ENCODE data around the gene RBFOX1. TPM values are rescaled to one million over a fixed set of nuclear protein-coding genes. Genes with fewer than 3 reads are reported as not detected.

RBFOX1 gene
- total RNA-seq, 1 experiment from 2014 or later: not detected

- H3K4me3 ChIP-seq (replicated peaks in 1 of 2; ENCODE audit: low read depth in 1 of 2, low read length in 2 of 2): no peak overlapping the region
- TF ChIP-seq FOSL1 (IDR thresholded peaks at IDR 0.05; ENCODE audit: low read depth) (no peak), REST (IDR thresholded peaks at IDR 0.05; ENCODE audit: low read depth) (no peak), CEBPB (IDR thresholded peaks at IDR 0.05; ENCODE audit: low read depth) (no peak), EZH2 (IDR thresholded peaks at IDR 0.05) (no peak), JUND (IDR thresholded peaks at IDR 0.05) (no peak), SP1 (IDR thresholded peaks at IDR 0.05; ENCODE audit: low read depth) (no peak), SIN3A (IDR thresholded peaks at IDR 0.05; ENCODE audit: low read depth) (no peak), SRF (IDR thresholded peaks at IDR 0.05; ENCODE audit: low read depth) (no peak), POLR2AphosphoS5 (IDR thresholded peaks at IDR 0.05; ENCODE audit: low read depth, low read length) (no peak), YY1 (IDR thresholded peaks at IDR 0.05; ENCODE audit: extremely low read depth, insufficient replicate concordance, low read depth, low read length) (no peak), ZFX (IDR thresholded peaks at IDR 0.05) (no peak), CTCF (IDR thresholded peaks at IDR 0.05 in 2 of 3, conservative IDR thresholded peaks at IDR 0.05 in 1 of 3; ENCODE audit: borderline replicate concordance in 1 of 3, insufficient read depth in 1 of 3, low read depth in 2 of 3, low read length in 2 of 3) (no peak), TCF7L2 (IDR thresholded peaks at IDR 0.05; ENCODE audit: borderline replicate concordance, extremely low read depth, insufficient read depth, insufficient read length) (no peak), ZNF274 (IDR thresholded peaks at IDR 0.05; ENCODE audit: low read depth, low read length) (no peak), EZH2phosphoT487 (IDR thresholded peaks at IDR 0.05; ENCODE audit: borderline replicate concordance) (no peak), ELF1 (IDR thresholded peaks at IDR 0.05; ENCODE audit: borderline replicate concordance, low read depth) (no peak), EGR1 (IDR thresholded peaks at IDR 0.05; ENCODE audit: low read depth) (no peak), ATF3 (IDR thresholded peaks at IDR 0.05) (no peak)
- DNase-seq (ENCODE audit: low read depth, low spot score) (no peak), ATAC-seq (no peak)
- no peaks in the 10 kb centered on the region for H4K20me1 ChIP-seq (ENCODE audit: insufficient read depth)
- CTCF ChIA-PET: no interaction called here
- no peaks in the 10 kb centered on the region for H3K27me3 ChIP-seq (ENCODE audit: insufficient read depth, low read length)
- H3K9ac ChIP-seq (ENCODE audit: low read length): no peak overlapping the region
- no peaks in the 10 kb centered on the region for H3K79me2 ChIP-seq (ENCODE audit: insufficient read depth, low read length)
- H3K36me3 ChIP-seq (ENCODE audit: control insufficient read depth in 1 of 2, insufficient read depth in 2 of 2, low read length in 2 of 2): no peaks in the 10 kb centered on the region
- no peak overlapping the region for H3K27ac ChIP-seq (ENCODE audit: low read depth, low read length)
- no peaks in the 10 kb centered on the region for H3K4me1 ChIP-seq (ENCODE audit: control insufficient read depth in 1 of 2, insufficient read depth in 2 of 2, low read length in 2 of 2)
- POLR2A ChIA-PET: no interaction called here
- no peak overlapping the region for H3K4me2 ChIP-seq (ENCODE audit: low read length)
- no peak overlapping the region for H2AFZ ChIP-seq (ENCODE audit: low read depth, low read length, poor library complexity, severe bottlenecking)
- H3K9me2 ChIP-seq (ENCODE audit: insufficient read depth): no peaks in the 10 kb centered on the region
- peaks cover 4 to 25% of the 10 kb centered on the region in 2 experiments; a peak in 2 of 4 replicates for H3K9me3 ChIP-seq (ENCODE audit: control insufficient read depth in 1 of 2, insufficient read depth in 1 of 2, low read depth in 1 of 2, low read length in 2 of 2)
- RAD21 ChIA-PET (ENCODE audit: low non-redundant PET in 1 of 2, low total read pairs in 2 of 2, uncharacterized antibody in 2 of 2, unreplicated experiment in 2 of 2): no interaction called here
- intact Hi-C loops (cut with micrococcal nuclease): no loop called here
- no TSS peak for BruUV-seq (replicated peaks)
Measured at GRCh38 chr16:7511549-7512260, 179.1 kb downstream of the RBFOX1 start.
